ENCODE data around the gene EIF3K. TPM values are rescaled to one million over a fixed set of nuclear protein-coding genes. Genes with fewer than 3 reads are reported as not detected.
A peak's percentile ranks its signal among the peaks of the same experiment; 100 is the strongest.

The EIF3K gene
- polyA plus RNA-seq, 2 of the 4 experiments (the other 2 are of a cell fraction): 419 to 937 TPM

- TF ChIP-seq JUNB (IDR thresholded peaks at IDR 0.05): no peak
- TF ChIP-seq HMGXB4 (CRISPR knock-in tag; IDR thresholded peaks at IDR 0.05; ENCODE audit: borderline replicate concordance): no peak
- TF ChIP-seq CEBPB (IDR thresholded peaks at IDR 0.05): no peak
- TF ChIP-seq E2F6 (IDR thresholded peaks at IDR 0.05; ENCODE audit: borderline replicate concordance, low read depth): no peak
- TF ChIP-seq JUN (IDR thresholded peaks at IDR 0.05): no peak; a peak in 1 of 5 replicates
- peak; percentile 69 for TF ChIP-seq POLR2AphosphoS2 (conservative IDR thresholded peaks at IDR 0.05; ENCODE audit: low read length)
- TF ChIP-seq HOXB5 (CRISPR knock-in tag; IDR thresholded peaks at IDR 0.05): no peak
- TF ChIP-seq KDM1A (IDR thresholded peaks at IDR 0.05; ENCODE audit: low read depth): no peak
- no peak for TF ChIP-seq SMC3 (IDR thresholded peaks at IDR 0.05)
- ChIA-PET POLR2A (interaction anchor here (0.7 kb wide), 1 partner anchor 109 kb away, joined by 5 read pairs; no protein-coding TSS in a partner anchor), CTCF (interaction anchor here (1.2 to 20.1 kb wide), 7 partner anchors 12 to 73 kb away, joined by 3 to 336 read pairs (median 30); partner anchors contain the start of gene ACTN4)
- Histone ChIP-seq H3K4me1 (peaks cover 98% of the 10 kb centered on the region), H3K9me3 (no peaks in the 10 kb centered on the region), H3K4me3 (no peak overlapping the region), H3K27ac (peak overlapping the region; percentile 87 to 91), H3K4me2 (peak overlapping the region; percentile 83)
- ATAC-seq (no peak), DNase-seq (ENCODE audit: low read depth in 1 of 2, low spot score in 1 of 2) (no peak), FAIRE-seq (no peak)
- 90% methylated on average over 9 of the region's 9 CpGs for WGBS (ENCODE audit: missing lambda C conversion rate)
These were observed 41.7 kb downstream of the EIF3K start for GRCh38 chr19:38660724-38661123.

GRCh38 chr19:38661136-38661535, 42.1 kb downstream of the EIF3K start:
- FAIRE-seq (peak; percentile 32), ATAC-seq (no peak), DNase-seq (ENCODE audit: low read depth in 1 of 2, low spot score in 1 of 2) (no peak)
- ChIA-PET CTCF (interaction anchor here (0.9 to 20.1 kb wide), 8 partner anchors 14 to 316 kb away, joined by 3 to 336 read pairs (median 10); no protein-coding TSS in a partner anchor), POLR2A (no interaction called here)
- peak overlapping the region; percentile 83 for H3K4me2 ChIP-seq
- H3K27ac ChIP-seq: peak overlapping the region; percentile 87 to 91
- no peak overlapping the region for H3K4me3 ChIP-seq
- H3K9me3 ChIP-seq: no peaks in the 10 kb centered on the region
- WGBS (ENCODE audit: missing lambda C conversion rate): 83% methylated on average over 7 of the region's 7 CpGs
- H3K4me1 ChIP-seq: peaks cover 98% of the 10 kb centered on the region
- TF ChIP-seq SMC3 (IDR thresholded peaks at IDR 0.05) (no peak), HOXA7 (CRISPR knock-in tag; IDR thresholded peaks at IDR 0.05) (no peak), FOSL2 (IDR thresholded peaks at IDR 0.05) (no peak), FOSL2 (CRISPR knock-in tag; IDR thresholded peaks at IDR 0.05) (no peak)

- POLR2A ChIA-PET: interaction anchor here (0.6 to 1.3 kb wide), 4 partner anchors 12 to 187 kb away, joined by 3 to 4 read pairs (median 4); partner anchors contain the start of gene ACTN4
- no peaks in the 10 kb centered on the region for H3K9me3 ChIP-seq
- H3K27ac ChIP-seq: peak overlapping the region; percentile 47 to 91; a peak in 5 of 6 replicates
- no peak overlapping the region for H3K4me3 ChIP-seq
- 0 out of 2 replicates have a peak, but pooled peaks have one; percentile 19 for TF ChIP-seq RARB (CRISPR knock-in tag; IDR thresholded peaks at IDR 0.05)
- no peak for TF ChIP-seq NFE2L2 (conservative IDR thresholded peaks at IDR 0.05; ENCODE audit: low read length)
- CTCF ChIA-PET: interaction anchor here (0.6 to 20.1 kb wide), 12 partner anchors 13 to 315 kb away, joined by 3 to 336 read pairs (median 6); no protein-coding TSS in a partner anchor
- ATAC-seq (no peak), DNase-seq (ENCODE audit: low read depth in 1 of 2, low spot score in 1 of 2) (no peak), FAIRE-seq (peak; percentile 36)
- WGBS (ENCODE audit: missing lambda C conversion rate): 25% methylated on average over 1 of the region's 1 CpG
- peak overlapping the region; percentile 77 for H3K4me2 ChIP-seq
- H3K4me1 ChIP-seq: peaks cover 98% of the 10 kb centered on the region
These were observed 43.0 kb downstream of the EIF3K start for GRCh38 chr19:38661996-38662395.

- POLR2A ChIA-PET: interaction anchor here (0.6 to 1.3 kb wide), 4 partner anchors 13 to 186 kb away, joined by 3 to 4 read pairs (median 4); partner anchors contain the start of gene ACTN4
These were observed 43.7 kb downstream of the EIF3K start for GRCh38 chr19:38662537-38663155.

More at GRCh38 chr19:38662537-38663155, 43.7 kb downstream of the EIF3K start:
- TF ChIP-seq FOSB (CRISPR knock-in tag; IDR thresholded peaks at IDR 0.05): no peak
- TF ChIP-seq USF2 (IDR thresholded peaks at IDR 0.05): no peak
- TF ChIP-seq JUN (IDR thresholded peaks at IDR 0.05): peak; percentile 8 to 35; a peak in 1 of 5 replicates
- TF ChIP-seq NPAS2 (CRISPR knock-in tag; IDR thresholded peaks at IDR 0.05; ENCODE audit: borderline replicate concordance): no peak
- no peak for TF ChIP-seq REST (IDR thresholded peaks at IDR 0.05)
- H3K9me3 ChIP-seq: no peaks in the 10 kb centered on the region
- peak overlapping the region; percentile 77 for H3K4me2 ChIP-seq
- WGBS (ENCODE audit: missing lambda C conversion rate): 88% methylated on average over 7 of the region's 7 CpGs
- DNase-seq (ENCODE audit: low read depth in 1 of 2, low spot score in 1 of 2): no peak
- H3K4me1 ChIP-seq: peaks cover 98% of the 10 kb centered on the region
- CTCF ChIA-PET: interaction anchor here (0.6 to 20.1 kb wide), 15 partner anchors 8 to 292 kb away, joined by 3 to 336 read pairs (median 4); partner anchors contain the start of genes MRPS12 and SARS2
- H3K4me3 ChIP-seq: no peak overlapping the region
- no peak for FAIRE-seq
- H3K27ac ChIP-seq: peak overlapping the region; percentile 47 to 91; a peak in 4 of 6 replicates
- ATAC-seq: no peak
